Lung (tissue), 16 donors: ENCODE data around the gene FAM9A. TPM values are rescaled to one million over a fixed set of nuclear protein-coding genes. Genes with fewer than 3 reads are reported as not detected.

Experiments used
- ATAC-seq: fragments of 200-7000 bp; cut with Tn5 transposase; one replicate; pipeline ENCODE4 v1.9.1; 2020; ENCODE audit warnings: moderate number of reproducible peaks; ENCODE audit not compliant: insufficient read depth, low FRiP score
- DNase-seq, 3 donors: peaks; one replicate each; pipeline ENCODE4 v3.0.0-alpha.2; 2013 to 2017
- H3K27ac ChIP-seq, 2 donors: one replicate each; pipeline ENCODE4 v1.5.1; 2013; ENCODE audit warnings: mild to moderate bottlenecking in 2 of 2, moderate library complexity in 2 of 2, control low read depth in 1 of 2, inconsistent platforms in 1 of 2, low read depth in 1 of 2, low read length in 1 of 2
- H3K27me3 ChIP-seq, 3 donors: one replicate each; pipeline ENCODE4 v1.5.1; 2013; ENCODE audit warnings: low read length in 2 of 3; ENCODE audit not compliant: control insufficient read depth in 3 of 3, insufficient read depth in 3 of 3
- H3K36me3 ChIP-seq, 4 donors: one replicate each; pipeline ENCODE4 v1.5.1; 2013; ENCODE audit warnings: low read length in 4 of 4, mild to moderate bottlenecking in 1 of 4, moderate library complexity in 1 of 4; ENCODE audit not compliant: control insufficient read depth in 4 of 4, insufficient read depth in 4 of 4
- H3K4me1 ChIP-seq, 5 donors: one replicate each; pipeline ENCODE4 v1.5.1; 2013; ENCODE audit warnings: low read length in 5 of 5, mild to moderate bottlenecking in 2 of 5, moderate library complexity in 1 of 5; ENCODE audit not compliant: control insufficient read depth in 5 of 5, insufficient read depth in 5 of 5
- H3K4me3 ChIP-seq: one replicate; pipeline ENCODE4 v1.5.1; 2013; ENCODE audit warnings: mild to moderate bottlenecking, control low read depth, moderate library complexity
- H3K9ac ChIP-seq, 2 donors: one replicate each; pipeline ENCODE4 v1.5.1; 2013; ENCODE audit warnings: low read length in 2 of 2, control low read depth in 1 of 2; ENCODE audit not compliant: insufficient read depth in 1 of 2
- H3K9me3 ChIP-seq, 4 donors: one replicate each; pipeline ENCODE4 v1.5.1; 2013; ENCODE audit warnings: low read length in 3 of 4, mild to moderate bottlenecking in 1 of 4, moderate library complexity in 1 of 4; ENCODE audit not compliant: control insufficient read depth in 4 of 4, insufficient read depth in 3 of 4
- WGBS, 2 donors: extraction: QIAGEN DNeasy Blood & Tissue Kit; methylation state at CpG; one replicate each; pipeline ENCODE4 v1.1.7; 2013; 5-methylcytosine and 5-hydroxymethylcytosine counted together
- long read RNA-seq, 5 donors: transcript quantifications; one replicate each; lab custom pipeline, GENCODE V29; 2026
- polyA plus RNA-seq, 2 donors: library from polyadenylated mRNA; stranded (reverse); fragments of 200-250 nt; gene quantifications; one replicate each; pipeline ENCODE4 v1.2.1, GENCODE V29; 2013
- total RNA-seq, 2 donors: library from RNA; depleted of rRNA in 1 of 2; stranded (reverse); fragments of >200 nt in 1 of 2; gene quantifications; one replicate each; pipeline ENCODE4 v1.2.1, GENCODE V29; 2014 to 2021
- TF ChIP-seq, protein P1 (sequence below): IDR thresholded peaks from 2 replicates; pipeline ENCODE4 v1.5.1; 2012; ENCODE audit warnings: mild to moderate bottlenecking; ENCODE audit errors: control extremely low read depth, extremely low read depth
- donor health status: control.
- donor health status: control.
- donor health status: Bipolar disorder and iron deficiency.
- donor health status: healthy.
- donor health status: DM: yes; HTN: yes; CAD: no.

The FAM9A gene
- not detected for total RNA-seq
- polyA plus RNA-seq, result not detected
- long read RNA-seq, donor 1, result 0 reads
- long read RNA-seq, donor 2, result 0 reads
- long read RNA-seq, donor 3, result 0 reads
- long read RNA-seq, donor 4, result 0 reads
- long read RNA-seq, donor 5, result 0 reads

DNA sequence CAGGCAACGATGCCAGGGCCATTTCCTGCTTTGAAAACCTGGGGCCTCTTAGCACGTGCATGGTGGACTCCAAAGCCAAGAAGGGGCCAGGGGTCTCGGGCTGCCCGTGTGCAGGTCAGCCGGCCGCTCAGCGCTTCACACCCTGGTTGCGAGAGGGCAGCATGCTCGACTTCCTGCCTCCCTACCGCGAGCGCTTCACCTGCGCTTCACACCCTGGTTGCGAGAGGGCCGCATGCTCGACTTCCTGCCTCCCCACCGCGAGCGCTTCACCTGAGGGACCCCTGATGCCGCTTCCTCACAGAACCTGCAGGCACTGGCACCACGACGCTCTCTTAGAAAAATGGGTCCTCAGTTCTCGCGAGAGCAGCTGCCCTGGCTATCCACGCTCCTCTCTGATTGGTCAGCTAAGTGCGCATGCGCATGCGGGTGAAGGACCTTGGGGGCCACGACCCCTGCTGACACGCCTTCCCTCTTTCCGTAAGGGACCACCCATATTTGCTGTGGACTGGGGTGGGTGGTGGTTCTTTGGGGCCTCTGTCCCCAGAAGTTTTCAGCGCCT is at the start of gene FAM9A:
Gene FAM9A, minus strand, starts transcription at position 343 of the 559 bp plus-strand sequence. CDS start 1,212 bp downstream, outside the sequence.
- Histone ChIP-seq H3K27ac (no peak within 1 kb of the TSS), H3K4me3 (no peak within 1 kb of the TSS), H3K36me3 (no peaks in the 10 kb centered on the region), H3K9ac (no peak within 1 kb of the TSS), H3K9me3 (peaks cover 0 to 2% (median 0%) of the 10 kb centered on the region in 4 donors), H3K4me1 (peaks cover 0 to 3% (median 0%) of the 10 kb centered on the region in 5 donors), H3K27me3 (peaks cover 2 to 19% (median 13%) of the 10 kb centered on the region in 3 donors)
- 95 to 97% methylated on average over 27 to 32 of the region's 32 CpGs for WGBS, 2 donors
- no peak for ATAC-seq
- DNase-seq, result no peak
- TF ChIP-seq, protein P1, sequence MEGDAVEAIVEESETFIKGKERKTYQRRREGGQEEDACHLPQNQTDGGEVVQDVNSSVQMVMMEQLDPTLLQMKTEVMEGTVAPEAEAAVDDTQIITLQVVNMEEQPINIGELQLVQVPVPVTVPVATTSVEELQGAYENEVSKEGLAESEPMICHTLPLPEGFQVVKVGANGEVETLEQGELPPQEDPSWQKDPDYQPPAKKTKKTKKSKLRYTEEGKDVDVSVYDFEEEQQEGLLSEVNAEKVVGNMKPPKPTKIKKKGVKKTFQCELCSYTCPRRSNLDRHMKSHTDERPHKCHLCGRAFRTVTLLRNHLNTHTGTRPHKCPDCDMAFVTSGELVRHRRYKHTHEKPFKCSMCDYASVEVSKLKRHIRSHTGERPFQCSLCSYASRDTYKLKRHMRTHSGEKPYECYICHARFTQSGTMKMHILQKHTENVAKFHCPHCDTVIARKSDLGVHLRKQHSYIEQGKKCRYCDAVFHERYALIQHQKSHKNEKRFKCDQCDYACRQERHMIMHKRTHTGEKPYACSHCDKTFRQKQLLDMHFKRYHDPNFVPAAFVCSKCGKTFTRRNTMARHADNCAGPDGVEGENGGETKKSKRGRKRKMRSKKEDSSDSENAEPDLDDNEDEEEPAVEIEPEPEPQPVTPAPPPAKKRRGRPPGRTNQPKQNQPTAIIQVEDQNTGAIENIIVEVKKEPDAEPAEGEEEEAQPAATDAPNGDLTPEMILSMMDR, result no peak

GRCh38 chrX:8850478-8850877 is 49.3 kb upstream of the FAM9A start:
- no peaks in the 10 kb centered on the region for H3K36me3 ChIP-seq
- no peak overlapping the region for H3K4me3 ChIP-seq
- ATAC-seq (no peak), DNase-seq (no peak)
- no peak overlapping the region for H3K27ac ChIP-seq
- WGBS, 2 donors, result 64 to 75% methylated on average over 6 of the region's 6 CpGs
- peaks cover 3 to 51% (median 31%) of the 10 kb centered on the region in 3 donors for H3K27me3 ChIP-seq
- H3K4me1 ChIP-seq, result no peaks in the 10 kb centered on the region
- TF ChIP-seq, protein P1, result no peak
- H3K9ac ChIP-seq, result no peak overlapping the region
- H3K9me3 ChIP-seq, result no peaks in the 10 kb centered on the region

GRCh38 chrX:8849945-8850344 is 48.8 kb upstream of the FAM9A start:
- no peaks in the 10 kb centered on the region for H3K9me3 ChIP-seq
- H3K9ac ChIP-seq, result no peak overlapping the region
- 61 to 82% methylated on average over 2 of the region's 2 CpGs for WGBS, 2 donors
- peaks cover 3 to 50% (median 28%) of the 10 kb centered on the region in 3 donors for H3K27me3 ChIP-seq
- H3K27ac ChIP-seq, result no peak overlapping the region
- no peak overlapping the region for H3K4me3 ChIP-seq
- no peak for DNase-seq
- no peak for ATAC-seq
- H3K36me3 ChIP-seq, result no peaks in the 10 kb centered on the region
- no peaks in the 10 kb centered on the region for H3K4me1 ChIP-seq
- TF ChIP-seq, protein P1, result no peak
